Motor neuron (in vitro differentiated cells): ENCODE results near the gene OSGIN1. TPM values are rescaled to one million over a fixed set of nuclear protein-coding genes. Genes with fewer than 3 reads are reported as not detected.

Experiments used
- ATAC-seq, 8 experiments: fragments of 200-7000 bp; cut with Tn5 transposase; replicated peaks in 6 of 8; 2 replicates each; pipeline ENCODE4 v1.8.0; 2021; ENCODE audit warnings: mild to moderate bottlenecking in 8 of 8, moderate library complexity in 8 of 8
- H3K27ac ChIP-seq, 2 donors: fragments of 250-450 bp; sonication (Bioruptor Pico); 2 replicates each; pipeline ENCODE4 v1.9.0; 2021; ENCODE audit warnings: antibody characterized with exemption in 2 of 2, mild to moderate bottlenecking in 2 of 2, moderate library complexity in 1 of 2
- H3K4me1 ChIP-seq, 2 donors: fragments of 250-450 bp; sonication (Bioruptor Pico); replicated peaks in 1 of 2; 2 replicates each; pipeline ENCODE4 v1.6.1; 2021; ENCODE audit warnings: antibody characterized with exemption in 2 of 2, mild to moderate bottlenecking in 2 of 2, moderate library complexity in 1 of 2
- H3K4me3 ChIP-seq, 5 donors: fragments of 250-450 bp; sonication (Bioruptor Pico); 2 replicates each; pipeline ENCODE4 v1.9.0; 2021; ENCODE audit warnings: antibody characterized with exemption in 5 of 5, mild to moderate bottlenecking in 5 of 5, moderate library complexity in 4 of 5
- WGBS, 10 experiments: fragments of 450-650 bp; shearing (Covaris generic); methylation state at CpG; one replicate each; pipeline ENCODE4 v1.0.0; 2022; 5-methylcytosine and 5-hydroxymethylcytosine counted together
- in situ Hi-C, 9 experiments: fragments of 400-800 bp; cut with MboI; loops; one replicate each; pipeline ENCODE4 v1.15.0; 2021; ENCODE audit warnings: low sequenced_read_pairs in 9 of 9, low pct_unique_long_range_greater_than_20kb in 2 of 9; ENCODE audit not compliant: unreplicated experiment in 9 of 9
- total RNA-seq, 8 experiments: library from RNA; unstranded; fragments of 300-600 nt; gene quantifications; 2 replicates each; pipeline versions ENCODE4 v1.2.3 to v1.2.4, GENCODE V29; 2022

Gene OSGIN1
- total RNA-seq, 8 experiments from 2014 or later: 0.92 to 14.8 (median 2.0) TPM

DNA sequence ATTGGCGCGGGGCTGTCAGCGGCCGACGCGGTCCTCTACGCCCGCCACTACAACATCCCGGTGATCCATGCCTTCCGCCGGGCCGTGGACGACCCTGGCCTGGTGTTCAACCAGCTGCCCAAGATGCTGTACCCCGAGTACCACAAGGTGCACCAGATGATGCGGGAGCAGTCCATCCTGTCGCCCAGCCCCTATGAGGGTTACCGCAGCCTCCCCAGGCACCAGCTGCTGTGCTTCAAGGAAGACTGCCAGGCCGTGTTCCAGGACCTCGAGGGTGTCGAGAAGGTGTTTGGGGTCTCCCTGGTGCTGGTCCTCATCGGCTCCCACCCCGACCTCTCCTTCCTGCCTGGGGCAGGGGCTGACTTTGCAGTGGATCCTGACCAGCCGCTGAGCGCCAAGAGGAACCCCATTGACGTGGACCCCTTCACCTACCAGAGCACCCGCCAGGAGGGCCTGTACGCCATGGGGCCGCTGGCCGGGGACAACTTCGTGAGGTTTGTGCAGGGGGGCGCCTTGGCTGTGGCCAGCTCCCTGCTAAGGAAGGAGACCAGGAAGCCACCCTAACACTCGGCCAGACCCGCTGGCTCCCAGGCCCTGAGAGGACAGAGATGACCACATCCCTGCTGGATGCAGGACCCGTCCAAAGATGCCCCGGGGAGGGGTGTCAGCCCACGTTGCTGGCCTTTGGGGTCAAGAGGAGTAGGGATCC, 12.6 kb downstream of the OSGIN1 start:
- no peak for ATAC-seq
- in situ Hi-C loops: loop anchor here in 8 of 9 experiments (10.0 to 25.0 kb wide), 2 partner anchors 97 to 99 kb away; no protein-coding TSS in a partner anchor
- Histone ChIP-seq H3K4me1 (peaks cover 3 to 13% of the 10 kb centered on the region in 2 donors), H3K4me3 (no peak overlapping the region), H3K27ac (no peak overlapping the region)
- 95 to 100% (median 100%) methylated on average over 2 to 7 of the region's 36 CpGs; no CpG with 5 or more reads in 7 of the 10 experiments for WGBS, 10 experiments

DNA sequence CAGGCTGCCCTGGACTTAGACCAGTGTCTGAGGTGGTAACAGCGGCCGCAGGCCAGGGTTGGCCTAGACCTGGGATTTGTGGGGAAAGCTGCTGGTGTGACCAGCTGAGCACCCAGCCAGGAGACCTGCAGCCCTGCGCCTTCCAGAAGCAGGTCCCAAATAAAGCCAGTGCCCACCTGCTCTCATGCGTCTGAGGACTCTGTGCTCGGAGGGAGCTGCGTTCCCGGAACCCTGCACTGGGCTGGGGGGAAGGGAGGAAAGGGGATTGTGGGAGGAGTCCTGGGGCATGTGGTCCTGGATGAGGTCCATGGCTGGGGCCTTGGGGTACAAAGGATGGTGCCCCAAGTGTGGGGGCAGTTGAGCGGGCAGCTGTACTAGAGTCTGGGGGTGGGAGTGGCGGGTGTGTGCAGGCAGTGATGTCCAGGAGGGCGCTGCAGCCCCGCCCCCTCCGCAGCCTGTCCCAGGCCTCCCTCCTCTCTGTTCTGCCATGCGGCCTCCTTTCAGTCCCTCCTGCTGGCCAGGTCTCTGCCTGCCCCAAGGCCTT, 13.2 kb downstream of the OSGIN1 start:
- no peak for ATAC-seq
- in situ Hi-C loops: loop anchor here in 8 of 9 experiments (10.0 to 25.0 kb wide), 2 partner anchors 96 to 99 kb away; no protein-coding TSS in a partner anchor
- Histone ChIP-seq H3K27ac (no peak overlapping the region), H3K4me1 (peaks cover 3 to 13% of the 10 kb centered on the region in 2 donors), H3K4me3 (no peak overlapping the region)
- 95% methylated on average over 4 of the region's 13 CpGs; no CpG with 5 or more reads in 9 of the 10 experiments for WGBS, 10 experiments

DNA sequence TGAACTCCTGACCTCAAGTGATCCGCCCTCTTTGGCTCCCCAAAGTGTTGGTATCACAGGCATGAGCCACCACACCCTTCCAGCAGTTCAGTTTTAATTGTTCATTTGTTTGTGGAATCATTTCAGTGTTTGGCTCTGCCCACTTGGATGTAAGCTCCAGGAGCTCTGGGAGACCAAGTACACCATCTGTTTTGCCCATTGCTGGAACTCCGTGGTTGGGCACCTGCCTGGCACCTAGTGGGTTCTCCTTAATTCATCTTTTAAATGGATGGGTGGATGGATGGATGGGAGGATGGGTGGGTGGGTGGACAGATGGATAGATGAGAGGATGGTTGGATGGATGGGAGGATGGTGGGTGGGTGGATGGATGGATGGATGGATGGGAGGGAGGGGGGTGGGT, 14.1 kb downstream of the OSGIN1 start:
- H3K4me1 ChIP-seq: peaks cover 3 to 20% of the 10 kb centered on the region in 2 donors
- no peak for ATAC-seq
- H3K4me3 ChIP-seq: no peak overlapping the region
- 0 to 100% (median 89%) methylated on average over 1 to 2 of the region's 2 CpGs; no CpG with 5 or more reads in 4 of the 10 experiments for WGBS, 10 experiments
- H3K27ac ChIP-seq: no peak overlapping the region
- in situ Hi-C loops: loop anchor here in 8 of 9 experiments (10.0 to 25.0 kb wide), 2 partner anchors 95 to 98 kb away; no protein-coding TSS in a partner anchor

DNA sequence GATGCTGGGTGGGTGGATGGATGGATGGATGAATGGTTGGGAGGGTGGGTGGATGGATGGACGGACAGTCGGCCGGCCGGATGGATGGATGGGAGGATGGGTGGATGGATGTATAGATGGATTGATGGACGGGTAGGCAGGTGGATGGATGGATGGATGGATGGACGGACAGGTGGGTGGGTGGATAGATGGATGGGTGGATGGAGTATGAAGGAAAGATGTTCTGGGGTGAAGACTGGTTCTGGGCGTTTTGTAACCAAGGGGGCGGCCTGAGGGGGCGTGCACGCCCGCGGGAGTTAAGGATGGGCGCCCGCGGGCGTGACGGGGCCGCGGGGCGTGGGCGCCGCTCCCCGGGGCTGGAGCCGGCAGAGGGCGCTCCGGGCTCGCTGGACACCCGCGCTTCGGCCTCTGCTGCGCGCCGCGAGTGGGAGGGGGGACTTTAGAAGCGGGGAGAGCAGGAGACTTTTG, 14.8 kb downstream of the OSGIN1 start, which contains the start of gene NECAB2:
NECAB2 (plus strand) TSS at position 407 of the 468 bp plus-strand sequence. CDS start 405 bp downstream, outside the sequence.
- in situ Hi-C loops: loop anchor here in 8 of 9 experiments (10.0 to 25.0 kb wide), 2 partner anchors 94 to 97 kb away; no protein-coding TSS in a partner anchor
- whole genome bisulfite sequencing, 10 experiments: 0 to 92% (median 80%) methylated on average over 1 to 2 of the region's 35 CpGs; no CpG with 5 or more reads in 7 of the 10 experiments

DNA sequence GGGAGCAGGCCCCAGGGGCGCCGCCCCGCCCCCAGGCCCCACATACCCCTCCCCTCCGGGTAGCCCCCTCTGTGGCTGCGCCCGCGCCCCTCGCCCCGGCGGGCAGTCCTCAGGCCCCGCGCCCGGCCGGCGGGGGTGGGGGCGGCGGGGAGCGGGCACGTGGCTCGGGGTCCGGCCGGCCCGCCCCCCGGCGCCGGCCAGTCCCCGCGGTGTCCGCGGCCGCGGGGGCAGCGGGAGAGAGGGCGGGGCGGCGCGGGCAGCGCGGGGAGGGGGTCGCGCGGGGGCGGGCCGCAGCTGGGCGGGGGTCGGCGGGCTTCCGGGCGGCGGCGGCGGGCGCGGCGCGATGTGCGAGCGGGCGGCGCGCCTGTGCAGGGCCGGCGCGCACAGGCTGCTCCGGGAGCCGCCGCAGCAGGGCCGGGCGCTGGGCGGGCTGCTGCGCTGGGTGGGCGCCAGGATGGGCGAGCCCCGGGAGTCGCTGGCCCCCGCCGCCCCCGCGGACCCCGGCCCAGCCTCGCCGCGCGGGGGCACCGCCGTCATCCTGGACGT, 15.3 kb downstream of the OSGIN1 start:
- Histone ChIP-seq H3K27ac (no peak overlapping the region), H3K4me1 (peaks cover 3 to 22% of the 10 kb centered on the region in 2 donors), H3K4me3 (peak overlapping the region; percentile 38 to 57 (median 43))
- in situ Hi-C loops: loop anchor here in 8 of 9 experiments (10.0 to 25.0 kb wide), 2 partner anchors 94 to 96 kb away; no protein-coding TSS in a partner anchor
- no CpG with 5 or more reads among the region's 87 CpGs for WGBS, 10 experiments
- ATAC-seq: peak; percentile 64 to 81 (median 78)

More for the DNA sequence above, 14.8 kb downstream of the OSGIN1 start, which contains the start of gene NECAB2:
- Histone ChIP-seq H3K4me3 (peak within 1 kb of the TSS; percentile 38 to 57 (median 43)), H3K4me1 (peaks cover 3 to 22% of the 10 kb centered on the region in 2 donors), H3K27ac (no peak within 1 kb of the TSS)
- ATAC-seq: peak; percentile 67 to 84 (median 71)

DNA sequence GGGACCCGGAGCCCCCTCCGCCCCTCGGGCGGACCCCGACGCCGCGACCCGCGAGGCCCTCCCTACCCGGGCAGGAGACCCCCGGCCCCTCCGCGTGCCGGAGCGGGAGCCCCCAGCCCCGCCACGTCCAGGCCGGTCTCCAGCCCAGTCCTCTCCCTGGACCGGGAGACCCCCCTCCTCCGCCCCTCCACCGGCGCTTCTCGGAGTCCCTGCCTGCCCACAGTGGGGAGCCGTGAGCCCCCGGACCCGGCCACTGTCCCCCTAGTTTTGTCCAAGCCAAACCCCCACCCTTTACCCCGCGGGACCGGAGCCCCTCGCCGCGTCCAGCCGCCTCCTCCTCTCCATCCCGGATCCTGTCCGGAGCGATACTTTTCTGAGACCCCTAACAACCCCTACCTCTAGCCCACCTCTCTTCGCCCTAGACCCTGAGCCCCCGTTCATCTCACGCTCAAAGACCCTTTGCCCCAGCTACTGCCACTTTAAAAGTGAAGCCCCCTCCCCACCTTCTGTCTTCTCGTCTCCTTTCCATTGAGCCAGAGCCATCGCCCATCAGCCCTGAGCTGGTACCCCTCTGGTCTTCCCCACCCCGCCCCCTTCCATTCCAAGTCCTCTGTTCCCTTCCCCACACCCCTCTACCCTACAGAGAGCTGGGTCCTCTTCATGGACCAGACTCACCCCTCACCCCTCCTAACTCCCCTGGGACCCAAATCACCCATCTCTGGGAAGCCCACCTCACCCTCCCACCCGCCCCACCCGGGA, 16.0 kb downstream of the OSGIN1 start:
- peak overlapping the region; percentile 38 to 57 (median 43) for H3K4me3 ChIP-seq
- ATAC-seq: peak in 3 of 8 experiments; percentile 1 to 2 (median 1)
- WGBS, 10 experiments: no CpG with 5 or more reads among the region's 45 CpGs
- in situ Hi-C loops: loop anchor here in 8 of 9 experiments (10.0 to 25.0 kb wide), 2 partner anchors 93 to 96 kb away; no protein-coding TSS in a partner anchor
- H3K27ac ChIP-seq: no peak overlapping the region
- H3K4me1 ChIP-seq: peaks cover 3 to 22% of the 10 kb centered on the region in 2 donors

DNA sequence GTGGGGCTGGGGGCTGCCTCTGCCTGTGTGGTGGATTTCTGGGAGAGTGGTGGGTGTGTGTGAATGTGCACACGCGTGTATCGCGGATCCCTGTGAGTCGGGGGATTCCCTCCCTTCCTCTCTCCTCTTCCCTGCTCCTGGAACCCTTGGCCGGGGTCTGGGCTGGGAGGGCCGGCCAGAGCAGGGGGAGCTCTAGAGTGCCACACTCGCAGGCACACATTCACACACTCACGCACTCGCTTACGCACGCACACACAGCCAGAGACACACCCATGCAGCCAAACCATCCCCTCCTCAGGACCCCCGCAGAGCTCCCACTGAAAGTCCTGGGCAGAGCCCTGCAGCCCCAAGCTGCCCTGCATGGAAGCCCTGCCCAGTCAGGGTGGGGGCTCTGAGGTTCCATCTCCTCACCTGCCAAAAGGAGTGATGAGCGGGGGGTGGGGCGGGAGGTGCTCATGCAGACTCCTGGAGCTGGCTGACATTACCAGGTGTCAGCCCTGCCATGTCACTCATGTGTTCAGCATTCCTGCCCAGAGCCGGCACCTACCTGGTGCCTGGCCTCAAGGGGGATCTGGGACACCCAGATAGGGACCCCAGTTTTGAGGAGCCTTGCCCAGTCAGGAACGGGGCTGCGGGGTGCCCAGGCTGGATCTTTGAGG, 16.9 kb downstream of the OSGIN1 start:
- peak overlapping the region in 3 of 5 donors; percentile 38 to 57 (median 44) for H3K4me3 ChIP-seq
- no peak overlapping the region for H3K27ac ChIP-seq
- in situ Hi-C loops: loop anchor here in 8 of 9 experiments (10.0 to 25.0 kb wide), 2 partner anchors 92 to 95 kb away; no protein-coding TSS in a partner anchor
- peak in 2 of 8 experiments; percentile 2 to 8 for ATAC-seq
- no CpG with 5 or more reads among the region's 18 CpGs for WGBS, 10 experiments
- H3K4me1 ChIP-seq: peaks cover 6 to 22% of the 10 kb centered on the region in 2 donors

DNA sequence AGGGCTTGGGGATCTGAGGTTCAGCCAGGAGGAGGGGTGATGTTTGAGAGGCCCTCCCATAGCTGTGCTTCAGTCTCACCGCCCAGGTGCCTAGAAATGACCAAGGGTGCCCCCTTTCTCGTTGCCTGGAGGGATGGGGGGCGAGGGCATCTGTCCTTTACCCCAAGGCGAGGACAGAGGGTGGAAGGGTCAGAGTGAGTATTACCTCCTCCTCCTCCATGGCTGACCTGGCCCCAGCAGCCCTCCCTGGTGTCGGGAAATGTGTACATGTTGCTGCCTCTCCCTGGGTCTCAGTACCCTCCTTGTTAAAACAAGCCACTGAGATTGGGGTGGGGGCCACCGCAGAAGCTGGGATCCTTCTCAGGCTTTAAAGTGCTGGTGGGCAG, 17.4 kb downstream of the OSGIN1 start:
- in situ Hi-C loops: loop anchor here in 3 of 9 experiments (25.0 kb wide), 1 partner anchor 92 kb away; no protein-coding TSS in a partner anchor
- no peak for ATAC-seq
- WGBS, 10 experiments: 40 to 100% (median 40%) methylated on average over 1 of the region's 6 CpGs; no CpG with 5 or more reads in 7 of the 10 experiments

DNA sequence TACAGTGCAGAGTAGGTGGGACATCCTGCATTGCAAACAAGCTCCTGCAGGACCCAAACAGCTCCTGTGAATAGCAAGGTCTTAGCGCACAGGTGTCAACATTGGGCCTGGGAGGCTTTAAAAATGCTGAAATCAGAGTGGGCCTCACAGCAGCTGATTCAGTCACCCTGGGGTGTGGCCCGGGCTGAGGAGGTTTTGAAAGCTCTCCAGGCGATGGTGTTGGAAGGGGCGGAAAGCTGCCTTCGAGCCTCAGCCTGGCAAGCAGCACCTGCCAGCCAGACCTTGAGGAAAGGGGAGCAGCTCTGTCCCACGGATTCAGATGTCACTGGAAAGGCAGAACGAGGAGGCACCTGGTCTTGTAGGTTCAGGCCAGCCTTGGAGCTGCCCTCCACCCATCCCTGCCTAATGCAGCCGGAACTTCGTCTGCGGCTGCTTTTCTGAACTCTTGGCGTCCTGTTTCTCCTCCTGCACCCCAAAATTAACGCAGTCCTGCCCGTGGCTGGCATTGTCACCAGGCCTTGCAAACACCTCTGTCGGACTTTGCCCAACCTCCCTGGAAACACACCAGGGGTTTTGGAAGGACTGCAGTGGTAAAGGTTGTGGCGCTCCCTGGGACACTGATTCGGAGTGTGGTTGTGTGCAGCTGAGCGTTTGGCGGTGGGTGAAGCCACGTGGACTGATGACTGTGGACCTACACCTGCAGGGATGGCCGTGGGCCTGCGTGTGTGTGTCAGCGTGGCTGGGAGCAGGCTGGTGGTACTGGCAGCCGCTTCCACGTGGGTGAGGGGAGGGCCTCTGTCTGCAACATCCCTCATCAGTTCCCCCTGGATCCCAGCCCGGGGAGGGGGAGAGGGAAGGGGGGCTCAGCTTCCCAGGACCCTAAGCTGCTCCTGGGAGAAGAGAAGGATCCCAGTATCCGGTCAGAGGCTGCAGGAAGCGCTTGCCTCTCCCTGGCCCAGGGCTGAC, 18.4 kb downstream of the OSGIN1 start:
- Histone ChIP-seq H3K27ac (no peak overlapping the region), H3K4me1 (peaks cover 6 to 22% of the 10 kb centered on the region in 2 donors), H3K4me3 (no peak overlapping the region)
- 35 to 95% (median 71%) methylated on average over 1 to 10 of the region's 27 CpGs; no CpG with 5 or more reads in 4 of the 10 experiments for WGBS, 10 experiments
- in situ Hi-C loops: loop anchor here in 3 of 9 experiments (25.0 kb wide), 1 partner anchor 91 kb away; no protein-coding TSS in a partner anchor
- peak in 4 of 8 experiments; percentile 12 to 25 (median 20) for ATAC-seq

More for the DNA sequence above, 17.4 kb downstream of the OSGIN1 start:
- Histone ChIP-seq H3K27ac (no peak overlapping the region), H3K4me3 (no peak overlapping the region), H3K4me1 (peaks cover 6 to 22% of the 10 kb centered on the region in 2 donors)

DNA sequence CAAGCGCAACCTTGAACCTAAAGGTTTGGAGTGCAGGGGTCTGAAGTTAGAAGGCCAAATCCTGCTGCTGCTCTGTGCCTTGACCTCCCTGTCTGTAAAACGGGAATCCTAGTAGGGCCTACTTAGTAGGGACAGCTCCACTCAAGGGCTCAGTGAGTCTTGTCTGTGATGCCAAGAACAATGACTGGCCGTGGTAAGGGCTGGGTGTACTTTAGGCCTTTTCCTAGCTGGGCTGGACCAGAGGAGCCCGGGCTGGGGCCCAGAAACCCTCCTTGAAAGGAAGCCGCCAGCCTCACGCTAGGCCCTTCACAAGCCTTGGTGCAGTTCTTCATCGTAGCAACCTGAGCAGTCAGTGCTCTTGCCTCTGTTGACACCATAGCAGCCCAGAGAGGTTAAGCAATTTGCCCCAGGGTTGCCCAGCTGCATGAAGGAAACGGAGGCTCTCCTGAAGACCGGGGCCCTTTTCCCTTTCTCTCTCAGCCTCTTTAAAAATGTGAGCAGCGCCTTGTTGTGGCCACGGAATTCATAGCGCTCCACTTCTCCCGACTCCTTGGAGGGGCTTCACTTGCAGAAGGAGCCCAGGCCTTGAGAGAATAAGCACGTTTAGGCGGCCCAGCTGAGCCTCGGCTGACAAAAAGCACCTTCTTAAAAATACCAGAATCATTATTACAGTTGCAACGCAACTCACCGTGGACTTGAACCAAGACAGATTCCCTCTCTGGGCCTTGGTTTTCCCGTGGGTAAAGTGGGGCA, 19.4 kb downstream of the OSGIN1 start:
- Histone ChIP-seq H3K4me1 (peaks cover 6 to 22% of the 10 kb centered on the region in 2 donors), H3K27ac (no peak overlapping the region), H3K4me3 (no peak overlapping the region)
- 60 to 100% (median 87%) methylated on average over 1 to 12 of the region's 19 CpGs; no CpG with 5 or more reads in 3 of the 10 experiments for WGBS, 10 experiments
- in situ Hi-C loops: loop anchor here in 3 of 9 experiments (25.0 kb wide), 1 partner anchor 90 kb away; no protein-coding TSS in a partner anchor
- no peak for ATAC-seq
